K562 (cell line): ENCODE data around the gene PPP6R1. TPM values are rescaled to one million over a fixed set of nuclear protein-coding genes. Genes with fewer than 3 reads are reported as not detected.

Source experiments
- ATF7 ChIP-seq: fragments of 450-650 bp; IDR thresholded peaks from 2 replicates; pipeline ENCODE4 v1.7.1; 2014; ENCODE audit warnings: mild to moderate bottlenecking, moderate library complexity
- CC2D1A ChIP-seq: fragments of 450-650 bp; IDR thresholded peaks from 2 replicates; pipeline ENCODE4 v1.6.1; 2017; ENCODE audit warnings: mild to moderate bottlenecking
- CREM ChIP-seq: IDR thresholded peaks from 2 replicates; pipeline ENCODE4 v1.6.1; 2014; ENCODE audit warnings: antibody characterized with exemption, low read depth
- CSDE1 ChIP-seq, 2 experiments: fragments of 450-650 bp; IDR thresholded peaks; 2 replicates each; pipeline ENCODE4 v1.6.1; 2016; ENCODE audit warnings: mild to moderate bottlenecking in 1 of 2
- ESRRA ChIP-seq: fragments of 450-650 bp; IDR thresholded peaks from 2 replicates; pipeline ENCODE4 v1.6.1; 2014; ENCODE audit warnings: low read depth, mild to moderate bottlenecking, moderate library complexity, borderline replicate concordance
- FOXA1 ChIP-seq: fragments of 450-650 bp; IDR thresholded peaks from 2 replicates; pipeline ENCODE4 v1.6.1; 2016; ENCODE audit warnings: mild to moderate bottlenecking, borderline replicate concordance
- HDAC1 ChIP-seq, 2 experiments: fragments of 450-650 bp; IDR thresholded peaks; 2 replicates each; pipeline ENCODE4 v1.6.1; 2016 to 2017; ENCODE audit warnings: inconsistent platforms in 1 of 2, mild to moderate bottlenecking in 1 of 2, moderate library complexity in 1 of 2
- IFI16 ChIP-seq: fragments of 250-450 bp; sonication (Bioruptor Pico); IDR thresholded peaks from 2 replicates; pipeline ENCODE4 v2.1.2; 2022; ENCODE audit warnings: mild to moderate bottlenecking, inconsistent platforms
- MEF2A ChIP-seq: IDR thresholded peaks from 2 replicates; pipeline ENCODE4 v1.6.1; 2011; ENCODE audit warnings: low read depth, mild to moderate bottlenecking, low read length, moderate library complexity; ENCODE audit not compliant: control insufficient read depth
- MTA3 ChIP-seq: fragments of 450-650 bp; formaldehyde crosslinking; IDR thresholded peaks from 2 replicates; pipeline ENCODE4 v1.6.1; 2017; ENCODE audit warnings: mild to moderate bottlenecking, borderline replicate concordance
- NCOA6 ChIP-seq: fragments of 450-650 bp; IDR thresholded peaks from 2 replicates; pipeline ENCODE4 v1.6.1; 2017; ENCODE audit warnings: mild to moderate bottlenecking
- NRF1 ChIP-seq, 2 experiments: fragments of 450-650 bp; IDR thresholded peaks in 1 of 2; conservative IDR thresholded peaks in 1 of 2; 2 replicates each; pipeline ENCODE4 v1.6.1; 2014; ENCODE audit warnings: mild to moderate bottlenecking in 2 of 2
- PHF8 ChIP-seq: fragments of 200-600 bp; sonication (generic); IDR thresholded peaks from 2 replicates; pipeline ENCODE4 v1.6.1; 2012; ENCODE audit warnings: mixed run types, mild to moderate bottlenecking, inconsistent platforms, low read length, moderate library complexity, borderline replicate concordance
- POLR2G ChIP-seq: fragments of 200-400 bp; formaldehyde crosslinking; IDR thresholded peaks from 2 replicates; pipeline ENCODE4 v1.6.1; 2017; ENCODE audit warnings: low read depth, mild to moderate bottlenecking, antibody characterized with exemption, low read length, moderate library complexity
- SMC3 ChIP-seq: conservative IDR thresholded peaks from 2 replicates; pipeline ENCODE4 v1.6.1; 2011; ENCODE audit warnings: low read depth, low read length, improper control_type of control experiment; ENCODE audit not compliant: insufficient read depth
- polyA plus RNA-seq, 8 experiments: library from polyadenylated mRNA; depleted of rRNA in 4 of 8; stranded (reverse) in 5 of 8; unstranded in 3 of 8; fragments of >200 nt; fragmentation: Nextera tagmentation in 2 of 8; fragmentation: Illumina TruSeq in 1 of 8; extraction: Ambion mirVana in 2 of 8; extraction: Trizol in 1 of 8; gene quantifications; 2 replicates each; pipeline versions ENCODE4 v1.2.1 to v1.2.3, GENCODE V29; 2011 to 2014; ENCODE audit warnings: inconsistent platforms in 1 of 8, missing spikeins in 1 of 8
- total RNA-seq, 7 experiments: library from RNA; depleted of rRNA in 6 of 7; stranded (reverse); fragments of >200 nt in 6 of 7; fragmentation: Illumina TruSeq in 2 of 7; extraction: Trizol in 2 of 7; gene quantifications; 2 replicates each; pipeline versions ENCODE4 v1.2.1 to v1.2.3, GENCODE V29; 2011 to 2021; ENCODE audit warnings: low replicate concordance in 1 of 7
- TF ChIP-seq, protein P1 (sequence below): conservative IDR thresholded peaks from 2 replicates; pipeline ENCODE4 v1.6.1; 2011; ENCODE audit warnings: low read depth, mild to moderate bottlenecking, low read length; ENCODE audit not compliant: control insufficient read depth
- TF ChIP-seq, protein P2 (sequence below): sonication (generic); formaldehyde crosslinking; IDR thresholded peaks from 2 replicates; pipeline ENCODE4 v1.8.1; 2022; ENCODE audit warnings: missing genetic modification reagents
- TF ChIP-seq, protein P3 (sequence below): sonication (generic); formaldehyde crosslinking; IDR thresholded peaks from 2 replicates; pipeline ENCODE4 v1.8.1; 2023; ENCODE audit warnings: mild to moderate bottlenecking, missing genetic modification reagents, moderate library complexity
- TF ChIP-seq, protein P4 (sequence below): IDR thresholded peaks from 2 replicates; pipeline ENCODE4 v1.6.1; 2011; ENCODE audit warnings: borderline replicate concordance, low read depth, mild to moderate bottlenecking, moderate library complexity, low read length; ENCODE audit not compliant: insufficient read depth, poor library complexity, severe bottlenecking
- TF ChIP-seq, protein P5 (sequence below): sonication (generic); IDR thresholded peaks from 2 replicates; pipeline ENCODE4 v1.6.1; 2016

PPP6R1 gene
- total and polyA plus RNA-seq, 9 of the 15 experiments (the other 6 are each of a cell fraction or from before 2014, with no cell fraction given) = 0.48 to 135 (median 37.2) TPM

DNA sequence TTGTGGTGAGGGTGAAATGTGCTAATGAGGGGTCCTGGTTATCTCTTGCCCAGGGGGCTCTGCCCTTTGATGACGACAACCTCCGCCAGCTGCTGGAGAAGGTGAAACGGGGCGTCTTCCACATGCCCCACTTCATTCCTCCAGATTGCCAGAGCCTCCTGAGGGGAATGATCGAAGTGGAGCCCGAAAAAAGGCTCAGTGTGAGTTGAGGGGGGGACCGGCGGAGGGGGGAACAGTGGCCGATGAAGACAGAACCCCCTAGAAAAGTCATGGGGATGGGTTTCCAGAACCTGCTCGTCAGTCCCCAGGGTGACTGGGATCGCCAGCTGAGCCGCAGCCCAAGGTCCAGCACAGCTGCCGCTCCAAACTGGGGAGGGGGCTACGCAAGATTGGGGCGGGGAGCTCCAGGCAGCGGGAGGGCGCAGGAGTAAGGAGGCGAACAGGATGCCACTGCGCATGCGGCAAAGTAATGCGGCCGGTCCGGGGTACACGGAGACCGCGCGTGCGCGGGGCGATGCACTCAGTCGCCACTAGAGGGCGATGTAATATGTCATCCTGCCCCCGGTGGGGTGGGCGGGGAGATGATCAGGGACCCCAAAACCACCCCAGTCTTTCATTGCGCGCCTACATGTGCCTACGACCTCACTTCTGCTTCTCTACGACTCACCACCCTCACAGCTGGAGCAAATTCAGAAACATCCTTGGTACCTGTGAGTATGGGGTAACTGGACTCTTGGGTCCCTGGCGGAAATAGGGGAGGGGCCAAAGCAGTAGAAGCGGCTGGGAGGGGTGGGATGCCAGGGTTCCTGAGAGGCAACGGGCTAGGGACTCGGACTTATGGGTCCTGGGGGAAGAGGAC, 42.9 kb upstream of the PPP6R1 start (continued):
- TF ChIP-seq MTA3 (0 out of 2 replicates have a peak, but pooled peaks have one; percentile 36), CREM (no peak), POLR2G (peak; percentile 56; the same call in 1 of the 2 replicates), CC2D1A (peak; percentile 52; the same call in 1 of the 2 replicates), FOXA1 (no peak), MEF2A (no peak), IFI16 (CRISPR knock-in tag) (no peak), ESRRA (no peak; the same call in 1 of the 2 replicates), CSDE1 (IDR thresholded peaks at IDR 0.05) (no peak), NRF1 (conservative IDR thresholded peaks at IDR 0.05 in 1 of 2, IDR thresholded peaks at IDR 0.05 in 1 of 2) (peak; percentile 95 to 96), ATF7 (peak; percentile 38; the same call in 1 of the 2 replicates), PHF8 (peak; percentile 30; the same call in 1 of the 2 replicates), SMC3 (peak; percentile 60), HDAC1 (IDR thresholded peaks at IDR 0.05) (0 out of 4 replicates have a peak, but pooled peaks of 1 of the 2 experiments have one; percentile 46), NCOA6 (no peak)
- TF ChIP-seq, protein P1, sequence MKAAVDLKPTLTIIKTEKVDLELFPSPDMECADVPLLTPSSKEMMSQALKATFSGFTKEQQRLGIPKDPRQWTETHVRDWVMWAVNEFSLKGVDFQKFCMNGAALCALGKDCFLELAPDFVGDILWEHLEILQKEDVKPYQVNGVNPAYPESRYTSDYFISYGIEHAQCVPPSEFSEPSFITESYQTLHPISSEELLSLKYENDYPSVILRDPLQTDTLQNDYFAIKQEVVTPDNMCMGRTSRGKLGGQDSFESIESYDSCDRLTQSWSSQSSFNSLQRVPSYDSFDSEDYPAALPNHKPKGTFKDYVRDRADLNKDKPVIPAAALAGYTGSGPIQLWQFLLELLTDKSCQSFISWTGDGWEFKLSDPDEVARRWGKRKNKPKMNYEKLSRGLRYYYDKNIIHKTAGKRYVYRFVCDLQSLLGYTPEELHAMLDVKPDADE = 0 out of 2 replicates have a peak, but pooled peaks have one; percentile 33
- TF ChIP-seq, protein P2, sequence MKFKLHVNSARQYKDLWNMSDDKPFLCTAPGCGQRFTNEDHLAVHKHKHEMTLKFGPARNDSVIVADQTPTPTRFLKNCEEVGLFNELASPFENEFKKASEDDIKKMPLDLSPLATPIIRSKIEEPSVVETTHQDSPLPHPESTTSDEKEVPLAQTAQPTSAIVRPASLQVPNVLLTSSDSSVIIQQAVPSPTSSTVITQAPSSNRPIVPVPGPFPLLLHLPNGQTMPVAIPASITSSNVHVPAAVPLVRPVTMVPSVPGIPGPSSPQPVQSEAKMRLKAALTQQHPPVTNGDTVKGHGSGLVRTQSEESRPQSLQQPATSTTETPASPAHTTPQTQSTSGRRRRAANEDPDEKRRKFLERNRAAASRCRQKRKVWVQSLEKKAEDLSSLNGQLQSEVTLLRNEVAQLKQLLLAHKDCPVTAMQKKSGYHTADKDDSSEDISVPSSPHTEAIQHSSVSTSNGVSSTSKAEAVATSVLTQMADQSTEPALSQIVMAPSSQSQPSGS (CRISPR knock-in tag) = no peak
- TF ChIP-seq, protein P3, sequence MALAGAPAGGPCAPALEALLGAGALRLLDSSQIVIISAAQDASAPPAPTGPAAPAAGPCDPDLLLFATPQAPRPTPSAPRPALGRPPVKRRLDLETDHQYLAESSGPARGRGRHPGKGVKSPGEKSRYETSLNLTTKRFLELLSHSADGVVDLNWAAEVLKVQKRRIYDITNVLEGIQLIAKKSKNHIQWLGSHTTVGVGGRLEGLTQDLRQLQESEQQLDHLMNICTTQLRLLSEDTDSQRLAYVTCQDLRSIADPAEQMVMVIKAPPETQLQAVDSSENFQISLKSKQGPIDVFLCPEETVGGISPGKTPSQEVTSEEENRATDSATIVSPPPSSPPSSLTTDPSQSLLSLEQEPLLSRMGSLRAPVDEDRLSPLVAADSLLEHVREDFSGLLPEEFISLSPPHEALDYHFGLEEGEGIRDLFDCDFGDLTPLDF (CRISPR knock-in tag) = no peak; the same call in 1 of the 2 replicates
- TF ChIP-seq, protein P4, sequence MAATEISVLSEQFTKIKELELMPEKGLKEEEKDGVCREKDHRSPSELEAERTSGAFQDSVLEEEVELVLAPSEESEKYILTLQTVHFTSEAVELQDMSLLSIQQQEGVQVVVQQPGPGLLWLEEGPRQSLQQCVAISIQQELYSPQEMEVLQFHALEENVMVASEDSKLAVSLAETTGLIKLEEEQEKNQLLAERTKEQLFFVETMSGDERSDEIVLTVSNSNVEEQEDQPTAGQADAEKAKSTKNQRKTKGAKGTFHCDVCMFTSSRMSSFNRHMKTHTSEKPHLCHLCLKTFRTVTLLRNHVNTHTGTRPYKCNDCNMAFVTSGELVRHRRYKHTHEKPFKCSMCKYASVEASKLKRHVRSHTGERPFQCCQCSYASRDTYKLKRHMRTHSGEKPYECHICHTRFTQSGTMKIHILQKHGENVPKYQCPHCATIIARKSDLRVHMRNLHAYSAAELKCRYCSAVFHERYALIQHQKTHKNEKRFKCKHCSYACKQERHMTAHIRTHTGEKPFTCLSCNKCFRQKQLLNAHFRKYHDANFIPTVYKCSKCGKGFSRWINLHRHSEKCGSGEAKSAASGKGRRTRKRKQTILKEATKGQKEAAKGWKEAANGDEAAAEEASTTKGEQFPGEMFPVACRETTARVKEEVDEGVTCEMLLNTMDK = peak; percentile 77
- TF ChIP-seq, protein P5, sequence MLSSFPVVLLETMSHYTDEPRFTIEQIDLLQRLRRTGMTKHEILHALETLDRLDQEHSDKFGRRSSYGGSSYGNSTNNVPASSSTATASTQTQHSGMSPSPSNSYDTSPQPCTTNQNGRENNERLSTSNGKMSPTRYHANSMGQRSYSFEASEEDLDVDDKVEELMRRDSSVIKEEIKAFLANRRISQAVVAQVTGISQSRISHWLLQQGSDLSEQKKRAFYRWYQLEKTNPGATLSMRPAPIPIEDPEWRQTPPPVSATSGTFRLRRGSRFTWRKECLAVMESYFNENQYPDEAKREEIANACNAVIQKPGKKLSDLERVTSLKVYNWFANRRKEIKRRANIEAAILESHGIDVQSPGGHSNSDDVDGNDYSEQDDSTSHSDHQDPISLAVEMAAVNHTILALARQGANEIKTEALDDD = no peak
